PC-3 (cell line): ENCODE data around the gene REV1.

Experiments used
- CTCF ChIP-seq: fragments of 300-600 bp; sonication (generic); conservative IDR thresholded peaks from 2 replicates; pipeline ENCODE4 v1.5.1; 2017; ENCODE audit warnings: antibody characterized with exemption, low read depth, mild to moderate bottlenecking, low read length
- EZH2 ChIP-seq: fragments of 300-600 bp; sonication (generic); IDR thresholded peaks from one replicate; pipeline ENCODE4 v1.6.1; 2017; ENCODE audit warnings: antibody characterized with exemption, mild to moderate bottlenecking, low read length; ENCODE audit not compliant: unreplicated experiment
- EZH2phosphoT487 ChIP-seq: fragments of 300-600 bp; sonication (generic); IDR thresholded peaks from 2 replicates; pipeline ENCODE4 v1.6.1; 2018; ENCODE audit warnings: mild to moderate bottlenecking, antibody characterized with exemption, low read length, borderline replicate concordance

- TF ChIP-seq CTCF (no peak), EZH2phosphoT487 (no peak), EZH2 (no peak)
Measured at GRCh38 chr2:99395589-99396130, 94.2 kb downstream of the REV1 start.
